ENCODE measurements around the gene CGA.

The CGA gene

GRCh38 chr6:87082160-87082721 is 12.7 kb downstream of the CGA start:
- Histone ChIP-seq H2BK12ac (ENCODE audit: low read length) (no peak overlapping the region), H3K79me1 (ENCODE audit: low read length) (no peaks in the 10 kb centered on the region), H2AFZ (ENCODE audit: insufficient read depth, low read length, poor library complexity) (no peak overlapping the region), H3K23ac (ENCODE audit: low read length) (no peak overlapping the region), H3K4ac (ENCODE audit: low read depth, low read length) (no peak overlapping the region), H3K27ac (ENCODE audit: low read depth, low read length) (no peak overlapping the region), H3K27me3 (ENCODE audit: insufficient read depth, low read length) (no peaks in the 10 kb centered on the region), H3K9me3 (ENCODE audit: insufficient read depth, low read depth, low read length) (no peaks in the 10 kb centered on the region), H3K14ac (ENCODE audit: low read length) (no peak overlapping the region), H3K18ac (ENCODE audit: low read length) (no peak overlapping the region), H2AK5ac (ENCODE audit: low read length) (no peak overlapping the region), H3K79me2 (ENCODE audit: control insufficient read depth, insufficient read depth, low read length, poor library complexity) (no peaks in the 10 kb centered on the region), H2BK120ac (ENCODE audit: insufficient read depth, low read length, poor library complexity) (no peak overlapping the region), H2BK5ac (ENCODE audit: low read depth, low read length, poor library complexity) (no peak overlapping the region), H3K9ac (ENCODE audit: low read length) (no peak overlapping the region), H4K8ac (ENCODE audit: low read depth, low read length) (no peak overlapping the region), H4K12ac (ENCODE audit: low read depth, low read length) (no peak overlapping the region), H3K36me3 (ENCODE audit: control insufficient read depth in 1 of 2, insufficient read depth in 2 of 2, low read length in 2 of 2) (no peaks in the 10 kb centered on the region), H3K4me3 (ENCODE audit: low read depth, low read length) (no peak overlapping the region), H4K91ac (ENCODE audit: low read depth, low read length) (no peak overlapping the region), H3K4me1 (ENCODE audit: control insufficient read depth in 1 of 2, insufficient read depth in 2 of 2, low read length in 2 of 2) (no peaks in the 10 kb centered on the region), H3K4me2 (ENCODE audit: low read length) (no peak overlapping the region)
- no CpG with 5 or more reads among the region's 2 CpGs for WGBS (ENCODE audit: extremely low coverage, insufficient coverage, insufficient read length)
- no peak for DNase-seq

DNA sequence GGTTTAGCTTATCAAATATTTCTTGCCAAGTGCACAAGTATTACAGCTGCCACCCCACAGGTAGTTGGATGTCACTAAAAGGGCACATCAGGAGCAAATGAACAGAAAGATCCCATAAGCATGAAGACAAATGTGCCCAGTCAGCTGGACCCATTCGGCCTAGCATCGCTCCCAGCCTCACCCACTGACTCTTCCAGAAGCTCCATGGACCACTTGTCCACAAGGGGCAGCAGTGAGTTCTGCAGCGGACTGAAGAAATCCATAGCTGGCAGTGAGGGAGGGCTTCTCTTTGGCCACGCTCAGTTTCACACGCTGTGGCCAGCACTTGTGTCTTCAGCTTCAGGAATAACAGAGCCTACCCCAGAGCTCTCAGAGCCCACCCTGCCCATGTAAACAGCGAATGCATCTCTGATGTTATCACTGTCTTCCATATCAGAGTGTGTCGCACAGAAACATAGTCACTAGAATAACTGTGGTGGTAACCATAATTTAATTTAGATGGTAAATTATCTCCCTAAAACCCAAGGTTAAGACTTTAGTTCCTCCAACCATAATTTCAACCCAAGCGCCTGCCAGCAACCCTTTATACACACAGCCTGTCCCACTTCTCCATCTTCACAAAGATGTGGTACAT is 15.8 kb downstream of the CGA start:
- no peak overlapping the region for H2AK5ac ChIP-seq (ENCODE audit: low read length)
- H3K36me3 ChIP-seq (ENCODE audit: control insufficient read depth in 1 of 2, insufficient read depth in 2 of 2, low read length in 2 of 2) = no peaks in the 10 kb centered on the region
- no peaks in the 10 kb centered on the region for H3K79me2 ChIP-seq (ENCODE audit: control insufficient read depth, insufficient read depth, low read length, poor library complexity)
- H4K8ac ChIP-seq (ENCODE audit: low read depth, low read length) = no peak overlapping the region
- H3K9me3 ChIP-seq (ENCODE audit: insufficient read depth, low read depth, low read length) = no peaks in the 10 kb centered on the region
- no peak overlapping the region for H3K23ac ChIP-seq (ENCODE audit: low read length)
- peak; percentile 77 to 91 for DNase-seq
- no peaks in the 10 kb centered on the region for H3K79me1 ChIP-seq (ENCODE audit: low read length)
- H3K4me1 ChIP-seq (ENCODE audit: control insufficient read depth in 1 of 2, insufficient read depth in 2 of 2, low read length in 2 of 2) = no peaks in the 10 kb centered on the region
- no peak overlapping the region for H4K91ac ChIP-seq (ENCODE audit: low read depth, low read length)
- H3K14ac ChIP-seq (ENCODE audit: low read length) = no peak overlapping the region
- no peak overlapping the region for H3K4ac ChIP-seq (ENCODE audit: low read depth, low read length)
- no peak overlapping the region for H3K18ac ChIP-seq (ENCODE audit: low read length)
- no peak overlapping the region for H3K27ac ChIP-seq (ENCODE audit: low read depth, low read length)
- H3K4me2 ChIP-seq (ENCODE audit: low read length) = no peak overlapping the region
- no peak overlapping the region for H3K4me3 ChIP-seq (ENCODE audit: low read depth, low read length)
- H2BK12ac ChIP-seq (ENCODE audit: low read length) = no peak overlapping the region
- no peaks in the 10 kb centered on the region for H3K27me3 ChIP-seq (ENCODE audit: insufficient read depth, low read length)
- no CpG with 5 or more reads among the region's 8 CpGs for WGBS (ENCODE audit: extremely low coverage, insufficient coverage, insufficient read length)
- H2BK120ac ChIP-seq (ENCODE audit: insufficient read depth, low read length, poor library complexity) = no peak overlapping the region
- H2AFZ ChIP-seq (ENCODE audit: insufficient read depth, low read length, poor library complexity) = no peak overlapping the region
- H2BK5ac ChIP-seq (ENCODE audit: low read depth, low read length, poor library complexity) = no peak overlapping the region
- no peak overlapping the region for H3K9ac ChIP-seq (ENCODE audit: low read length)
- no peak overlapping the region for H4K12ac ChIP-seq (ENCODE audit: low read depth, low read length)

DNA sequence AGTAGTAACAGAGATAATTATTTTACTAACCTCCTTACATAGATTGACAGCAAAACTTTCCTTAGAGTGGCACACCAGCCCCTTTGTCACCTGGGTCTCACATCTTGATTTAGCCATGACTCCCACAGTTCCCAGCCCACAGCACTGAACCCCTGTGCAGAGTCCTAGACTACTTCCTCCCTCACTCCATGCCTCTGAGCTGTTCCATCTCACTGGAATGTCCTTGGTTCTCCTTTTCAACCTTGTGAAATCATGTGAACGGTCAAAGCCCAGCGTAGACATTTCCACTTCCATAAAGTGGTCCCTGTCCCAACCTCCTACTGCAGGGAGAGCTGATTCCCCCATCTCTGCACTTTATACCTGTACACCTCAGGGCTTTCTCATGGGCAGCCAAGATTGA is 19.7 kb downstream of the CGA start:
- Histone ChIP-seq H4K8ac (ENCODE audit: low read depth, low read length) (no peak overlapping the region), H3K4me2 (ENCODE audit: low read length) (no peak overlapping the region), H2AK5ac (ENCODE audit: low read length) (no peak overlapping the region), H3K27ac (ENCODE audit: low read depth, low read length) (no peak overlapping the region), H3K9me3 (ENCODE audit: insufficient read depth, low read depth, low read length) (no peaks in the 10 kb centered on the region), H4K91ac (ENCODE audit: low read depth, low read length) (no peak overlapping the region), H3K79me1 (ENCODE audit: low read length) (no peaks in the 10 kb centered on the region), H3K18ac (ENCODE audit: low read length) (no peak overlapping the region), H3K79me2 (ENCODE audit: control insufficient read depth, insufficient read depth, low read length, poor library complexity) (no peaks in the 10 kb centered on the region), H4K12ac (ENCODE audit: low read depth, low read length) (no peak overlapping the region), H3K4me3 (ENCODE audit: low read depth, low read length) (no peak overlapping the region), H3K4ac (ENCODE audit: low read depth, low read length) (no peak overlapping the region), H3K9ac (ENCODE audit: low read length) (no peak overlapping the region), H3K14ac (ENCODE audit: low read length) (no peak overlapping the region), H2AFZ (ENCODE audit: insufficient read depth, low read length, poor library complexity) (no peak overlapping the region), H2BK5ac (ENCODE audit: low read depth, low read length, poor library complexity) (no peak overlapping the region), H2BK120ac (ENCODE audit: insufficient read depth, low read length, poor library complexity) (no peak overlapping the region), H3K36me3 (ENCODE audit: control insufficient read depth in 1 of 2, insufficient read depth in 2 of 2, low read length in 2 of 2) (no peaks in the 10 kb centered on the region), H3K23ac (ENCODE audit: low read length) (no peak overlapping the region), H2BK12ac (ENCODE audit: low read length) (no peak overlapping the region), H3K4me1 (ENCODE audit: control insufficient read depth in 1 of 2, insufficient read depth in 2 of 2, low read length in 2 of 2) (no peaks in the 10 kb centered on the region), H3K27me3 (ENCODE audit: insufficient read depth, low read length) (no peaks in the 10 kb centered on the region)
- WGBS (ENCODE audit: extremely low coverage, insufficient coverage, insufficient read length) = no CpG with 5 or more reads among the region's 2 CpGs
- DNase-seq = no peak

GRCh38 chr6:87074101-87074621 is 20.7 kb downstream of the CGA start:
- no peak overlapping the region for H3K27ac ChIP-seq (ENCODE audit: low read depth, low read length)
- H3K4me2 ChIP-seq (ENCODE audit: low read length) = no peak overlapping the region
- H3K9me3 ChIP-seq (ENCODE audit: insufficient read depth, low read depth, low read length) = no peaks in the 10 kb centered on the region
- no peak overlapping the region for H4K91ac ChIP-seq (ENCODE audit: low read depth, low read length)
- H3K9ac ChIP-seq (ENCODE audit: low read length) = no peak overlapping the region
- H4K12ac ChIP-seq (ENCODE audit: low read depth, low read length) = no peak overlapping the region
- H2BK5ac ChIP-seq (ENCODE audit: low read depth, low read length, poor library complexity) = no peak overlapping the region
- no peak overlapping the region for H3K4me3 ChIP-seq (ENCODE audit: low read depth, low read length)
- no peaks in the 10 kb centered on the region for H3K79me1 ChIP-seq (ENCODE audit: low read length)
- no peak overlapping the region for H2AFZ ChIP-seq (ENCODE audit: insufficient read depth, low read length, poor library complexity)
- no peak overlapping the region for H2BK12ac ChIP-seq (ENCODE audit: low read length)
- no peak for DNase-seq
- no peak overlapping the region for H3K18ac ChIP-seq (ENCODE audit: low read length)
- H3K79me2 ChIP-seq (ENCODE audit: control insufficient read depth, insufficient read depth, low read length, poor library complexity) = no peaks in the 10 kb centered on the region
- no peak overlapping the region for H3K4ac ChIP-seq (ENCODE audit: low read depth, low read length)
- no peak overlapping the region for H4K8ac ChIP-seq (ENCODE audit: low read depth, low read length)
- H3K23ac ChIP-seq (ENCODE audit: low read length) = no peak overlapping the region
- no peak overlapping the region for H2BK120ac ChIP-seq (ENCODE audit: insufficient read depth, low read length, poor library complexity)
- H3K4me1 ChIP-seq (ENCODE audit: control insufficient read depth in 1 of 2, insufficient read depth in 2 of 2, low read length in 2 of 2) = no peaks in the 10 kb centered on the region
- H3K14ac ChIP-seq (ENCODE audit: low read length) = no peak overlapping the region
- WGBS (ENCODE audit: extremely low coverage, insufficient coverage, insufficient read length) = no CpG with 5 or more reads among the region's 4 CpGs
- H2AK5ac ChIP-seq (ENCODE audit: low read length) = no peak overlapping the region
- H3K27me3 ChIP-seq (ENCODE audit: insufficient read depth, low read length) = no peaks in the 10 kb centered on the region
- H3K36me3 ChIP-seq (ENCODE audit: control insufficient read depth in 1 of 2, insufficient read depth in 2 of 2, low read length in 2 of 2) = no peaks in the 10 kb centered on the region
